HepG2 (cell line): Measurements from ENCODE around the gene PTMA. TPM values are rescaled to one million over a fixed set of nuclear protein-coding genes. Genes with fewer than 3 reads are reported as not detected.

Experiments
- BCLAF1 ChIP-seq: fragments of 450-650 bp; IDR thresholded peaks from 2 replicates; pipeline ENCODE4 v1.6.1; 2017; ENCODE audit warnings: mild to moderate bottlenecking
- KMT2A ChIP-seq: sonication (generic); formaldehyde crosslinking; IDR thresholded peaks from 2 replicates; pipeline ENCODE4 v1.4.0; 2020; ENCODE audit warnings: missing genetic modification reagents
- KMT2B ChIP-seq: IDR thresholded peaks from 2 replicates; pipeline ENCODE4 v1.6.1; 2016; ENCODE audit warnings: missing genetic modification reagents, missing compliant biosample characterization
- MAFK ChIP-seq, 2 experiments: IDR thresholded peaks in 1 of 2; conservative IDR thresholded peaks in 1 of 2; 2 replicates each; pipeline ENCODE4 v1.6.1; 2011; ENCODE audit warnings: improper control_type of control experiment in 2 of 2, low read length in 2 of 2
- POLR2G ChIP-seq: fragments of 200-400 bp; formaldehyde crosslinking; IDR thresholded peaks from 2 replicates; pipeline ENCODE4 v1.6.1; 2018; ENCODE audit warnings: mild to moderate bottlenecking, low read depth, low read length, moderate library complexity
- SATB2 ChIP-seq: sonication (generic); formaldehyde crosslinking; IDR thresholded peaks from 2 replicates; pipeline ENCODE4 v1.5.0; 2020; ENCODE audit warnings: missing genetic modification reagents
- SMARCE1 ChIP-seq: fragments of 450-650 bp; IDR thresholded peaks from 2 replicates; pipeline ENCODE4 v1.6.1; 2017; ENCODE audit warnings: borderline replicate concordance
- TBP ChIP-seq: sonication (generic); formaldehyde crosslinking; IDR thresholded peaks from 2 replicates; pipeline ENCODE4 v1.5.0; 2020; ENCODE audit warnings: missing genetic modification reagents
- ZBTB33 ChIP-seq: sonication (generic); formaldehyde crosslinking; IDR thresholded peaks from 2 replicates; pipeline ENCODE4 v1.4.0; 2020; ENCODE audit warnings: missing genetic modification reagents
- ZFP37 ChIP-seq: sonication (generic); formaldehyde crosslinking; IDR thresholded peaks from 2 replicates; pipeline ENCODE4 v1.4.0; 2020; ENCODE audit warnings: missing genetic modification reagents, borderline replicate concordance
- ZNF510 ChIP-seq: sonication (generic); formaldehyde crosslinking; IDR thresholded peaks from 2 replicates; pipeline ENCODE4 v1.4.0; 2020; ENCODE audit warnings: low read depth, mild to moderate bottlenecking, missing genetic modification reagents
- polyA plus RNA-seq, 8 experiments: library from polyadenylated mRNA; depleted of rRNA in 3 of 8; stranded (reverse) in 7 of 8; unstranded in 1 of 8; fragments of >200 nt; fragmentation: Illumina TruSeq in 4 of 8; extraction: Trizol in 4 of 8; gene quantifications; 2 replicates each; pipeline versions ENCODE4 v1.2.1 to v1.2.3, GENCODE V29; 2011 to 2016; ENCODE audit warnings: low read depth in 4 of 8, missing spikeins in 1 of 8, mixed read lengths in 1 of 8; ENCODE audit not compliant: insufficient read depth in 1 of 8
- total RNA-seq, 5 experiments: library from RNA; depleted of rRNA; stranded (reverse); fragments of >200 nt; fragmentation: Illumina TruSeq; extraction: Trizol; gene quantifications; 2 replicates each; pipeline ENCODE4 v1.2.3, GENCODE V29; 2016; ENCODE audit warnings: low read depth in 1 of 5
- TF ChIP-seq, protein P1 (sequence below): sonication (generic); formaldehyde crosslinking; IDR thresholded peaks from 2 replicates; pipeline ENCODE4 v1.8.0; 2022; ENCODE audit warnings: mild to moderate bottlenecking, missing genetic modification reagents, borderline replicate concordance
- TF ChIP-seq, protein P2 (sequence below): sonication (generic); formaldehyde crosslinking; IDR thresholded peaks from 2 replicates; pipeline ENCODE4 v1.4.0; 2020; ENCODE audit warnings: missing genetic modification reagents
- TF ChIP-seq, protein P3 (sequence below): sonication (generic); formaldehyde crosslinking; IDR thresholded peaks from 2 replicates; pipeline ENCODE4 v1.4.0; 2020; ENCODE audit warnings: missing genetic modification reagents

The PTMA gene
- total and polyA plus RNA-seq, 2 of the 13 experiments (the other 11 are each of a cell fraction or from before 2014, with no cell fraction given) = 190 to 1,086 TPM

- no peak for TF ChIP-seq ZBTB33 (CRISPR knock-in tag)
- TF ChIP-seq MAFK (conservative IDR thresholded peaks at IDR 0.05 in 1 of 2, IDR thresholded peaks at IDR 0.05 in 1 of 2; ENCODE audit: low read length in 2 of 2) = no peak
- no peak for TF ChIP-seq ZNF510
- TF ChIP-seq SMARCE1 = no peak
- no peak for TF ChIP-seq TBP (CRISPR knock-in tag)
- no peak for TF ChIP-seq BCLAF1
- TF ChIP-seq, protein P1, sequence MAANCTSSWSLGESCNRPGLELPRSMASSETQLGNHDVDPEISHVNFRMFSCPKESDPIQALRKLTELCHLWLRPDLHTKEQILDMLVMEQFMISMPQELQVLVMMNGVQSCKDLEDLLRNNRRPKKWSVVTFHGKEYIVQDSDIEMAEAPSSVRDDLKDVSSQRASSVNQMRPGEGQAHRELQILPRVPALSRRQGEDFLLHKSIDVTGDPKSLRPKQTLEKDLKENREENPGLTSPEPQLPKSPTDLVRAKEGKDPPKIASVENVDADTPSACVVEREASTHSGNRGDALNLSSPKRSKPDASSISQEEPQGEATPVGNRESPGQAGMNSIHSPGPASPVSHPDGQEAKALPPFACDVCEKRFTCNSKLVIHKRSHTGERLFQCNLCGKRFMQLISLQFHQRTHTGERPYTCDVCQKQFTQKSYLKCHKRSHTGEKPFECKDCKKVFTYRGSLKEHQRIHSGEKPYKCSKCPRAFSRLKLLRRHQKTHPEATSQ (CRISPR knock-in tag) = no peak
- TF ChIP-seq KMT2B = no peak
- TF ChIP-seq, protein P2, sequence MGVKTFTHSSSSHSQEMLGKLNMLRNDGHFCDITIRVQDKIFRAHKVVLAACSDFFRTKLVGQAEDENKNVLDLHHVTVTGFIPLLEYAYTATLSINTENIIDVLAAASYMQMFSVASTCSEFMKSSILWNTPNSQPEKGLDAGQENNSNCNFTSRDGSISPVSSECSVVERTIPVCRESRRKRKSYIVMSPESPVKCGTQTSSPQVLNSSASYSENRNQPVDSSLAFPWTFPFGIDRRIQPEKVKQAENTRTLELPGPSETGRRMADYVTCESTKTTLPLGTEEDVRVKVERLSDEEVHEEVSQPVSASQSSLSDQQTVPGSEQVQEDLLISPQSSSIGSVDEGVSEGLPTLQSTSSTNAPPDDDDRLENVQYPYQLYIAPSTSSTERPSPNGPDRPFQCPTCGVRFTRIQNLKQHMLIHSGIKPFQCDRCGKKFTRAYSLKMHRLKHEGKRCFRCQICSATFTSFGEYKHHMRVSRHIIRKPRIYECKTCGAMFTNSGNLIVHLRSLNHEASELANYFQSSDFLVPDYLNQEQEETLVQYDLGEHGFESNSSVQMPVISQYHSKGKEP (CRISPR knock-in tag) = no peak
- TF ChIP-seq, protein P3, sequence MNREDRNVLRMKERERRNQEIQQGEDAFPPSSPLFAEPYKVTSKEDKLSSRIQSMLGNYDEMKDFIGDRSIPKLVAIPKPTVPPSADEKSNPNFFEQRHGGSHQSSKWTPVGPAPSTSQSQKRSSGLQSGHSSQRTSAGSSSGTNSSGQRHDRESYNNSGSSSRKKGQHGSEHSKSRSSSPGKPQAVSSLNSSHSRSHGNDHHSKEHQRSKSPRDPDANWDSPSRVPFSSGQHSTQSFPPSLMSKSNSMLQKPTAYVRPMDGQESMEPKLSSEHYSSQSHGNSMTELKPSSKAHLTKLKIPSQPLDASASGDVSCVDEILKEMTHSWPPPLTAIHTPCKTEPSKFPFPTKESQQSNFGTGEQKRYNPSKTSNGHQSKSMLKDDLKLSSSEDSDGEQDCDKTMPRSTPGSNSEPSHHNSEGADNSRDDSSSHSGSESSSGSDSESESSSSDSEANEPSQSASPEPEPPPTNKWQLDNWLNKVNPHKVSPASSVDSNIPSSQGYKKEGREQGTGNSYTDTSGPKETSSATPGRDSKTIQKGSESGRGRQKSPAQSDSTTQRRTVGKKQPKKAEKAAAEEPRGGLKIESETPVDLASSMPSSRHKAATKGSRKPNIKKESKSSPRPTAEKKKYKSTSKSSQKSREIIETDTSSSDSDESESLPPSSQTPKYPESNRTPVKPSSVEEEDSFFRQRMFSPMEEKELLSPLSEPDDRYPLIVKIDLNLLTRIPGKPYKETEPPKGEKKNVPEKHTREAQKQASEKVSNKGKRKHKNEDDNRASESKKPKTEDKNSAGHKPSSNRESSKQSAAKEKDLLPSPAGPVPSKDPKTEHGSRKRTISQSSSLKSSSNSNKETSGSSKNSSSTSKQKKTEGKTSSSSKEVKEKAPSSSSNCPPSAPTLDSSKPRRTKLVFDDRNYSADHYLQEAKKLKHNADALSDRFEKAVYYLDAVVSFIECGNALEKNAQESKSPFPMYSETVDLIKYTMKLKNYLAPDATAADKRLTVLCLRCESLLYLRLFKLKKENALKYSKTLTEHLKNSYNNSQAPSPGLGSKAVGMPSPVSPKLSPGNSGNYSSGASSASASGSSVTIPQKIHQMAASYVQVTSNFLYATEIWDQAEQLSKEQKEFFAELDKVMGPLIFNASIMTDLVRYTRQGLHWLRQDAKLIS (CRISPR knock-in tag) = no peak
- no peak for TF ChIP-seq POLR2G
- TF ChIP-seq SATB2 (CRISPR knock-in tag) = no peak
- peak; percentile 47; the same call in 1 of the 2 replicates for TF ChIP-seq KMT2A (CRISPR knock-in tag)
- TF ChIP-seq ZFP37 (CRISPR knock-in tag) = no peak
Measured at GRCh38 chr2:231674587-231675338, 33.6 kb upstream of the PTMA start (continued).
